Ascending aorta (tissue), 2 donors: ENCODE measurements around the gene CNOT6. TPM values are rescaled to one million over a fixed set of nuclear protein-coding genes. Genes with fewer than 3 reads are reported as not detected.

Source experiments
- DNase-seq, 2 donors: peaks; one replicate each; pipeline ENCODE4 v3.0.0-alpha.2; 2019; ENCODE audit warnings: low spot score in 2 of 2
- H3K27ac ChIP-seq, 2 donors: fragments of 200-600 bp; sonication (generic); one replicate each; pipeline ENCODE4 v1.5.1; 2016 to 2017; ENCODE audit warnings: mild to moderate bottlenecking in 1 of 2
- H3K27me3 ChIP-seq: fragments of 200-600 bp; sonication (generic); one replicate; pipeline ENCODE4 v1.5.1; 2017
- H3K36me3 ChIP-seq, 2 donors: fragments of 200-600 bp; sonication (generic); one replicate each; pipeline ENCODE4 v1.5.1; 2016
- H3K4me1 ChIP-seq, 2 donors: fragments of 200-600 bp; sonication (generic); one replicate each; pipeline ENCODE4 v1.5.1; 2016 to 2017; ENCODE audit warnings: mild to moderate bottlenecking in 1 of 2
- H3K4me3 ChIP-seq, 2 donors: fragments of 200-600 bp; sonication (generic); one replicate each; pipeline ENCODE4 v1.5.1; 2016 to 2017; ENCODE audit warnings: mild to moderate bottlenecking in 1 of 2
- H3K9me3 ChIP-seq, 2 donors: fragments of 200-600 bp; sonication (generic); one replicate each; pipeline ENCODE4 v1.5.1; 2016
- CTCF ChIP-seq, 3 experiments: fragments of 200-600 bp in 2 of 3; fragments of 450-650 bp in 1 of 3; sonication (generic) in 2 of 3; IDR thresholded peaks; one replicate each; pipeline ENCODE4 v1.5.1; 2016 to 2019; ENCODE audit warnings: antibody characterized with exemption in 3 of 3, mild to moderate bottlenecking in 1 of 3, moderate library complexity in 1 of 3
- intact Hi-C: fragments of 100-400 bp; cut with DNase I; formaldehyde crosslinking; loops from one replicate; pipeline ENCODE4 v1.15.1; 2023
- total RNA-seq: library from RNA; depleted of rRNA; stranded (reverse); fragments of >200 nt; gene quantifications from one replicate; pipeline ENCODE4 v1.1.0, GENCODE V29; 2016

CNOT6 gene
- total RNA-seq, 1 donor from 2014 or later, result 12.0 TPM

GRCh38 chr5:180466316-180466715, 27.9 kb upstream of the CNOT6 start:
- Histone ChIP-seq H3K36me3 (no peaks in the 10 kb centered on the region), H3K27me3 (no peaks in the 10 kb centered on the region), H3K9me3 (no peaks in the 10 kb centered on the region), H3K4me3 (no peak overlapping the region), H3K4me1 (no peaks in the 10 kb centered on the region), H3K27ac (no peak overlapping the region)
- peak in 1 of 2 donors; percentile 58 for DNase-seq
- TF ChIP-seq CTCF (IDR thresholded peaks at IDR 0.05), result no peak
- intact Hi-C loops, result no loop called here

- peak in 1 of 2 donors; percentile 61 for DNase-seq
- Histone ChIP-seq H3K4me3 (no peak overlapping the region), H3K27ac (no peak overlapping the region), H3K27me3 (no peaks in the 10 kb centered on the region), H3K9me3 (no peaks in the 10 kb centered on the region), H3K36me3 (no peaks in the 10 kb centered on the region), H3K4me1 (no peaks in the 10 kb centered on the region)
- intact Hi-C loops, result no loop called here
- no peak for TF ChIP-seq CTCF (IDR thresholded peaks at IDR 0.05)
These were observed 26.9 kb upstream of the CNOT6 start for GRCh38 chr5:180467028-180467975.

GRCh38 chr5:180467989-180468731, 26.0 kb upstream of the CNOT6 start:
- intact Hi-C loops, result no loop called here

GRCh38 chr5:180468732-180469585, 25.2 kb upstream of the CNOT6 start:
- no peaks in the 10 kb centered on the region for H3K36me3 ChIP-seq
- no peaks in the 10 kb centered on the region for H3K4me1 ChIP-seq
- DNase-seq, result peak in 1 of 2 donors; percentile 56
- no peaks in the 10 kb centered on the region for H3K9me3 ChIP-seq
- no peaks in the 10 kb centered on the region for H3K27me3 ChIP-seq
- intact Hi-C loops, result no loop called here
- H3K4me3 ChIP-seq, result no peak overlapping the region
- H3K27ac ChIP-seq, result no peak overlapping the region
- TF ChIP-seq CTCF (IDR thresholded peaks at IDR 0.05), result no peak

More at GRCh38 chr5:180467989-180468731, 26.0 kb upstream of the CNOT6 start:
- Histone ChIP-seq H3K27ac (no peak overlapping the region), H3K4me3 (no peak overlapping the region), H3K27me3 (no peaks in the 10 kb centered on the region), H3K9me3 (no peaks in the 10 kb centered on the region), H3K36me3 (no peaks in the 10 kb centered on the region), H3K4me1 (no peaks in the 10 kb centered on the region)
- peak in 1 of 2 donors; percentile 51 for DNase-seq
- TF ChIP-seq CTCF (IDR thresholded peaks at IDR 0.05), result no peak

- Histone ChIP-seq H3K27ac (no peak overlapping the region), H3K27me3 (no peaks in the 10 kb centered on the region), H3K36me3 (no peaks in the 10 kb centered on the region), H3K4me3 (no peak overlapping the region), H3K9me3 (no peaks in the 10 kb centered on the region), H3K4me1 (no peaks in the 10 kb centered on the region)
- intact Hi-C loops, result no loop called here
- DNase-seq, result peak in 1 of 2 donors; percentile 37
- TF ChIP-seq CTCF (IDR thresholded peaks at IDR 0.05), result no peak
These were observed 24.7 kb upstream of the CNOT6 start for GRCh38 chr5:180469586-180469865.
